ENCODE results near the gene HHATL.

DNA sequence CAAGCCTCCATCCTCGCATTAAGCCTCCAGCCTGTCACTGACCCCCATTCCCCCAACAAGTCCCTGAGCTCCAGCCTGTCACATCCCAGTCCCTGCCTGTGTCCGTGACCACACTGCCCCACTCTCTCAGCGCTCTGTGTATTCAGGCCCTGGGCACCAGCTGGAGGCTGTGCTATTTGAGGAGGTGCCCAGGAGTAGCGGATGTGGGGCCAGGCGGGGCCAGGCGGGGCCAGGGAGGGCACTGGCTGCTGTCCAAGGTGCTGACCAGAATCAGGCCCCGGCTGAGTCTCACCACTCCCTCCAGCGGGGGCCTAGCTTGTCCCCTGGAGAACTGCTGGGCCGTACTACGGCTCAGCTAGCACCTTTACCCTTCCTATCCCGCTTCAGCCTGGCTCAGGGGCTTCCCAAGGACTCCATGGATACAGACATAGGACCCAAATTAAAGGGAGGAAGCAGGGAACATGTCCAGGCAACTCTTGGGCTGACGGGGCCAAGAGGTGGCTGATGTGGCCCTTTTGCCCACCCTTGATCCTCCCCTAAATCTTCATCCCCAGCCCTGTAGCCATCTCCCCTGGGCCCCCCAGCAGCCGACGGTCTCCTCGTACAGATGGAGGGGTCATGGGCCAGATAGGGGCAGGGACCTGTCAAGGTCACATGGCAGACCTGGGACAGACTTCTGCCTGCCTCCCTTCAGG lies 1.1 kb downstream of the HHATL start:
- TF ChIP-seq, protein P1, sequence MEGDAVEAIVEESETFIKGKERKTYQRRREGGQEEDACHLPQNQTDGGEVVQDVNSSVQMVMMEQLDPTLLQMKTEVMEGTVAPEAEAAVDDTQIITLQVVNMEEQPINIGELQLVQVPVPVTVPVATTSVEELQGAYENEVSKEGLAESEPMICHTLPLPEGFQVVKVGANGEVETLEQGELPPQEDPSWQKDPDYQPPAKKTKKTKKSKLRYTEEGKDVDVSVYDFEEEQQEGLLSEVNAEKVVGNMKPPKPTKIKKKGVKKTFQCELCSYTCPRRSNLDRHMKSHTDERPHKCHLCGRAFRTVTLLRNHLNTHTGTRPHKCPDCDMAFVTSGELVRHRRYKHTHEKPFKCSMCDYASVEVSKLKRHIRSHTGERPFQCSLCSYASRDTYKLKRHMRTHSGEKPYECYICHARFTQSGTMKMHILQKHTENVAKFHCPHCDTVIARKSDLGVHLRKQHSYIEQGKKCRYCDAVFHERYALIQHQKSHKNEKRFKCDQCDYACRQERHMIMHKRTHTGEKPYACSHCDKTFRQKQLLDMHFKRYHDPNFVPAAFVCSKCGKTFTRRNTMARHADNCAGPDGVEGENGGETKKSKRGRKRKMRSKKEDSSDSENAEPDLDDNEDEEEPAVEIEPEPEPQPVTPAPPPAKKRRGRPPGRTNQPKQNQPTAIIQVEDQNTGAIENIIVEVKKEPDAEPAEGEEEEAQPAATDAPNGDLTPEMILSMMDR (IDR thresholded peaks at IDR 0.05; ENCODE audit: insufficient read depth, low read depth, low read length), result no peak
- no peak for TF ChIP-seq EZH2 (IDR thresholded peaks at IDR 0.05; ENCODE audit: insufficient read depth, low read length)
